ENCODE data around the gene PIGT. TPM values are rescaled to one million over a fixed set of nuclear protein-coding genes. Genes with fewer than 3 reads are reported as not detected.

PIGT gene
- total and polyA plus RNA-seq, 2 experiments from 2014 or later, result 48.4 to 63.1 TPM

- Histone ChIP-seq H2AFZ (no peak overlapping the region), H3F3A (replicated peaks; ENCODE audit: low read depth) (no peaks in the 10 kb centered on the region), H3K4me1 (ENCODE audit: insufficient read depth) (no peaks in the 10 kb centered on the region), H3K27ac (ENCODE audit: low read depth) (no peak overlapping the region), H3K36me3 (ENCODE audit: insufficient read depth) (no peaks in the 10 kb centered on the region), H3K4me2 (no peak overlapping the region), H3K4me3 (no peak overlapping the region), H3K79me2 (replicated peaks; ENCODE audit: insufficient read depth) (no peaks in the 10 kb centered on the region), H3K27me3 (ENCODE audit: insufficient read depth) (no peaks in the 10 kb centered on the region), H4K20me1 (replicated peaks; ENCODE audit: insufficient read depth) (no peaks in the 10 kb centered on the region), H3K9me2 (ENCODE audit: insufficient read depth) (no peaks in the 10 kb centered on the region)
- no peak overlapping the region for H3K27ac Mint-ChIP-seq
- DNase-seq (ENCODE audit: low spot score) (no peak), ATAC-seq (no peak)
- H3K27me3 Mint-ChIP-seq (ENCODE audit: insufficient read depth, low read depth, poor library complexity), result no peaks in the 10 kb centered on the region
- H3K4me3 Mint-ChIP-seq, result no peak overlapping the region
- H3K9me3 Mint-ChIP-seq, result no peaks in the 10 kb centered on the region
- no peaks in the 10 kb centered on the region for H3K36me3 Mint-ChIP-seq (ENCODE audit: low read depth)
- TF ChIP-seq EZH2 (IDR thresholded peaks at IDR 0.05; ENCODE audit: low read depth, unreplicated experiment) (no peak), ETS1 (IDR thresholded peaks at IDR 0.05) (no peak), POLR2AphosphoS5 (IDR thresholded peaks at IDR 0.05; ENCODE audit: low read depth) (no peak), NANOG (IDR thresholded peaks at IDR 0.05; ENCODE audit: borderline replicate concordance) (no peak), CTCF (conservative IDR thresholded peaks at IDR 0.05; ENCODE audit: low read depth in 2 of 2) (no peak), REST (IDR thresholded peaks at IDR 0.05; ENCODE audit: unreplicated experiment) (no peak), ZNF114 (CRISPR knock-in tag; IDR thresholded peaks at IDR 0.05) (no peak), JUNB (IDR thresholded peaks at IDR 0.05; ENCODE audit: unreplicated experiment) (no peak), STAT1 (IDR thresholded peaks at IDR 0.05; ENCODE audit: unreplicated experiment) (no peak), ZNF331 (CRISPR knock-in tag; IDR thresholded peaks at IDR 0.05; ENCODE audit: low read depth) (no peak), EZH2phosphoT487 (IDR thresholded peaks at IDR 0.05; ENCODE audit: unreplicated experiment) (no peak), ZNF462 (CRISPR knock-in tag; IDR thresholded peaks at IDR 0.05) (no peak), CREB1 (CRISPR knock-in tag; IDR thresholded peaks at IDR 0.05; ENCODE audit: low read depth) (no peak)
- no peaks in the 10 kb centered on the region for H3K4me1 Mint-ChIP-seq
Observed at GRCh38 chr20:45390931-45391330, 25.0 kb upstream of the PIGT start.

All from GM23338 (cell line).